ENCODE measurements around the gene FASTKD1. TPM values are rescaled to one million over a fixed set of nuclear protein-coding genes. Genes with fewer than 3 reads are reported as not detected.

Gene FASTKD1
- total RNA-seq, 4 donors from 2014 or later = 12.8 to 38.5 (median 21.2) TPM

DNA sequence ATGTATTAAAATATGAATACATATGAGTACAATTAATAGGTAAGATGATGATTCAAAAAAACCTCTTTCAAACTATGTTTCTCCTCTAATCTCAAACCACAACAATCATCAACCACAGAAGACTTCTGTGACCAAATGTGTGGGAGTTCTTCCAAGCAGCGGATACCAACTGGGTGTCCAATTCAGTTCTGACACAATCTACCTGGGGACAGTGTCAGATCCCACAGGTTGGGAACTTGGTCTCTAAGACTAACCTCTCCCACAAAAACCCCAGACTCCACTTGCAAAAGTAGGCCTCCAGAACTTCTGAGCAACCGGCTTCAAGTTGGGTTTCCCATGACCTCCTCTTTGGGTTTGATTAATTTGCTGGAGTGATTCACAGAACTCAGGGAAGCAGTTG lies 26.9 kb downstream of the FASTKD1 start:
- TF ChIP-seq, protein P1, sequence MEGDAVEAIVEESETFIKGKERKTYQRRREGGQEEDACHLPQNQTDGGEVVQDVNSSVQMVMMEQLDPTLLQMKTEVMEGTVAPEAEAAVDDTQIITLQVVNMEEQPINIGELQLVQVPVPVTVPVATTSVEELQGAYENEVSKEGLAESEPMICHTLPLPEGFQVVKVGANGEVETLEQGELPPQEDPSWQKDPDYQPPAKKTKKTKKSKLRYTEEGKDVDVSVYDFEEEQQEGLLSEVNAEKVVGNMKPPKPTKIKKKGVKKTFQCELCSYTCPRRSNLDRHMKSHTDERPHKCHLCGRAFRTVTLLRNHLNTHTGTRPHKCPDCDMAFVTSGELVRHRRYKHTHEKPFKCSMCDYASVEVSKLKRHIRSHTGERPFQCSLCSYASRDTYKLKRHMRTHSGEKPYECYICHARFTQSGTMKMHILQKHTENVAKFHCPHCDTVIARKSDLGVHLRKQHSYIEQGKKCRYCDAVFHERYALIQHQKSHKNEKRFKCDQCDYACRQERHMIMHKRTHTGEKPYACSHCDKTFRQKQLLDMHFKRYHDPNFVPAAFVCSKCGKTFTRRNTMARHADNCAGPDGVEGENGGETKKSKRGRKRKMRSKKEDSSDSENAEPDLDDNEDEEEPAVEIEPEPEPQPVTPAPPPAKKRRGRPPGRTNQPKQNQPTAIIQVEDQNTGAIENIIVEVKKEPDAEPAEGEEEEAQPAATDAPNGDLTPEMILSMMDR (IDR thresholded peaks at IDR 0.05; ENCODE audit: low read depth) = no peak

DNA sequence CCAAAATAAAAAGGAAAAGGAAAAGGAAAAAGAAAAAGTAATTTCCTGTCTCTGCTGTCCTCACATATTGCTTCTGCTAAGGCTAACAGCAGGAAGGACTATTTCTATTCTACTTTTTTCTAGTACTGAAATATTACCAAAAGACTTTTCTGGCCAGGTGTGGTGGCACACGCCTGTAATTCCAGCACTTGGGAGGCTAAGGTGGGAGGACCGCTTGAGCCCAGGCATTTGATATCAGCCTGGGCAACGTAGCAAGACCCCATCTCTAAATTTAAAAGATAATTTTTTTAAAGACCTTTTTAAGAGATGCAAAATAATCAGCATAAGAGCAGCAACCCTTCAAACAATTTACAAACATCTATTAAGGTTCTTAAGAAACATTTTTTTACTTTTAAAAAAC lies 31.2 kb downstream of the FASTKD1 start:
- TF ChIP-seq, protein P1 (IDR thresholded peaks at IDR 0.05; ENCODE audit: low read depth) = no peak

- TF ChIP-seq, protein P1 (IDR thresholded peaks at IDR 0.05; ENCODE audit: low read depth) = no peak
Measured at GRCh38 chr2:169540146-169540545, 33.5 kb downstream of the FASTKD1 start.

GRCh38 chr2:169528271-169528701 lies 45.4 kb downstream of the FASTKD1 start:
- TF ChIP-seq, protein P1 (IDR thresholded peaks at IDR 0.05; ENCODE audit: low read depth) = no peak

DNA sequence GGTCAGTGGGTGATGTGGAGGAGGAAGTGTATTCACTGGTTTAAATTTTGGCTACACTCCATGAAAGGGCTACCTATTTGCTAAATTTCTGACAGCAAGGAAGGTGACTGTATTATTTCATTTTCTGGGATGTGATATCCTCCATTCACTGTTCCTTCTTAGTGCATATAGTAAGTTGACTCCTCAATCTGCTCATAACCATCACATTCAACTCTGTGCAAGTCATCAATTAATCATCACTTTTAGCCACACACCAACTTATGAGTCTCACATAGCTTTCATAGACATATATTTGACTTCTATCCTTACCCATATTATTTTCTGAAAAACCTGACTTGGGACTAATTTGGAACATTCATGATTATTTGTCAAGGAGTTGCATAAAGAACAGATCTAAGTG lies 47.2 kb downstream of the FASTKD1 start:
- TF ChIP-seq, protein P1 (IDR thresholded peaks at IDR 0.05; ENCODE audit: low read depth) = no peak

GRCh38 chr2:169525434-169525833 lies 48.2 kb downstream of the FASTKD1 start:
- TF ChIP-seq, protein P1 (IDR thresholded peaks at IDR 0.05; ENCODE audit: low read depth) = no peak

DNA sequence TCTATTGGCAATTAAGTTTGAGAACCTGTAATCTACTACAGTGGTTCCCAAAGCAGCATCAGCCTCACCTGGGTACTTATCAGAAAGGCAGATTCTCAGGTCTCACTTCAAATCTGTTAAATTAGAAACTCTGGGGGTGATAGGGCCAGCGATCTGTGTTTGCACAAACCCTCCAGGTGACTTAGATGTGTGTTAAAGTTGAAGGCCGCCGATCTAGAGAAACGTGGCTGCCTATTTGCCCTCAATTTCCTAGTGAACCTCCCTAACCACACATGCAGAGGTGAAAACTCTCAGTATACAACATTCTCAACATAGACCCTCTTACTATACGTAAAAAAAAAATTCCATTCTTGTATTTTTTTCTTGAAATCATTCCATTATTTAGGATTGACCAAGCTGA lies 50.0 kb downstream of the FASTKD1 start:
- TF ChIP-seq, protein P1 (IDR thresholded peaks at IDR 0.05; ENCODE audit: low read depth) = no peak
